ENCODE measurements around the gene MESP1. TPM values are rescaled to one million over a fixed set of nuclear protein-coding genes. Genes with fewer than 3 reads are reported as not detected.

MESP1 gene
- total and polyA plus RNA-seq, 10 donors: 0.19 to 1.2 (median 0.61) TPM

- H3K4me3 ChIP-seq: no peak overlapping the region
- no peak overlapping the region for H3K27ac ChIP-seq
- TF ChIP-seq POLR2AphosphoS5 (IDR thresholded peaks at IDR 0.05) (no peak), POLR2A (IDR thresholded peaks at IDR 0.05) (no peak), CTCF (IDR thresholded peaks at IDR 0.05 in 8 of 11, conservative IDR thresholded peaks at IDR 0.05 in 3 of 11) (no peak)
- no peak for DNase-seq
- H3K4me1 ChIP-seq: no peaks in the 10 kb centered on the region
- intact Hi-C loops (cut with DNase I; ENCODE audit: low total_unique reads): no loop called here
- H3K9me3 ChIP-seq: no peaks in the 10 kb centered on the region
- no peaks in the 10 kb centered on the region for H3K36me3 ChIP-seq
- H3K27me3 ChIP-seq (replicated peaks in 1 of 7): peaks cover 0 to 12% (median 0%) of the 10 kb centered on the region in 7 donors
Measured at GRCh38 chr15:89704411-89704810, 46.6 kb downstream of the MESP1 start.

Small RNA genes within 50 kb of the gene (small RNA-seq; reads per million reads assigned to genes)
- gene RNU6-132P: 0 reads per million in 4 donors

Other genes starting within 250 kb of the MESP1 start
- 1 to 10 TPM in 5 of 7 donors, under 1 TPM in 2; 0.47 to 3.0 (median 1.6) TPM for gene TICRR, start 175.8 kb downstream of the MESP1 start, total RNA-seq
- under 1 TPM; 0.22 to 0.59 (median 0.42) TPM for gene TICRR, start 175.8 kb downstream of the MESP1 start, polyA plus RNA-seq
- 1 to 10 TPM; 2.2 to 3.9 (median 2.5) TPM for gene KIF7, start 95.8 kb downstream of the MESP1 start, total RNA-seq
- gene KIF7, start 95.8 kb downstream of the MESP1 start, polyA plus RNA-seq: 1 to 10 TPM; 1.1 to 1.8 (median 1.3) TPM
- gene PLIN1, start 71.9 kb downstream of the MESP1 start, total RNA-seq: 1 to 10 TPM in 3 of 7 donors, under 1 TPM in 4; 0.70 to 1.8 (median 0.91) TPM
- 1 to 10 TPM in 2 of 3 donors, under 1 TPM in 1; 0.61 to 1.4 (median 1.0) TPM for gene PLIN1, start 71.9 kb downstream of the MESP1 start, polyA plus RNA-seq
- gene PEX11A, start 60.5 kb downstream of the MESP1 start, total RNA-seq: 1 to 10 TPM; 3.0 to 6.1 (median 4.3) TPM
- gene PEX11A, start 60.5 kb downstream of the MESP1 start, polyA plus RNA-seq: 1 to 10 TPM; 1.9 to 3.0 (median 2.6) TPM
- gene WDR93, start 60.4 kb downstream of the MESP1 start, total RNA-seq: not detected
- under 1 TPM in 2 of 3 donors, not detected in 1; 0.09 to 0.11 TPM for gene WDR93, start 60.4 kb downstream of the MESP1 start, polyA plus RNA-seq
- not detected for gene MESP2, start 25.1 kb upstream of the MESP1 start, total RNA-seq
- gene MESP2, start 25.1 kb upstream of the MESP1 start, polyA plus RNA-seq: under 1 TPM in 1 of 3 donors, not detected in 2; 0.05 TPM
- 100 to 1,000 TPM in 1 of 7 donors, 10 to 100 TPM in 6; 16.6 to 226 (median 35.1) TPM for gene ANPEP, start 63.6 kb upstream of the MESP1 start, total RNA-seq
- 10 to 100 TPM in 1 of 3 donors, 1 to 10 TPM in 2; 1.3 to 11.0 (median 7.7) TPM for gene ANPEP, start 63.6 kb upstream of the MESP1 start, polyA plus RNA-seq
- 10 to 100 TPM; 30.4 to 54.9 (median 34.9) TPM for gene AP3S2, start 142.7 kb upstream of the MESP1 start, total RNA-seq
- gene AP3S2, start 142.7 kb upstream of the MESP1 start, polyA plus RNA-seq: 10 to 100 TPM in 1 of 3 donors, 1 to 10 TPM in 2; 5.4 to 14.3 (median 6.7) TPM
- gene ARPIN, start 161.7 kb upstream of the MESP1 start, total RNA-seq: 10 to 100 TPM in 6 of 7 donors, 1 to 10 TPM in 1; 8.0 to 23.1 (median 12.7) TPM
- gene ARPIN, start 161.7 kb upstream of the MESP1 start, polyA plus RNA-seq: 1 to 10 TPM; 2.7 to 7.1 (median 3.1) TPM

Measured in spleen (tissue), 11 donors.